HG03442 (cell line): ENCODE data around the gene NEDD9.

Experiments used
- ATAC-seq: cut with Tn5 transposase; IDR thresholded peaks from one replicate; pipeline ENCODE4 v1.9.1; 2021; ENCODE audit warnings: mild to moderate bottlenecking, moderate library complexity; ENCODE audit not compliant: unreplicated experiment

Gene NEDD9

DNA sequence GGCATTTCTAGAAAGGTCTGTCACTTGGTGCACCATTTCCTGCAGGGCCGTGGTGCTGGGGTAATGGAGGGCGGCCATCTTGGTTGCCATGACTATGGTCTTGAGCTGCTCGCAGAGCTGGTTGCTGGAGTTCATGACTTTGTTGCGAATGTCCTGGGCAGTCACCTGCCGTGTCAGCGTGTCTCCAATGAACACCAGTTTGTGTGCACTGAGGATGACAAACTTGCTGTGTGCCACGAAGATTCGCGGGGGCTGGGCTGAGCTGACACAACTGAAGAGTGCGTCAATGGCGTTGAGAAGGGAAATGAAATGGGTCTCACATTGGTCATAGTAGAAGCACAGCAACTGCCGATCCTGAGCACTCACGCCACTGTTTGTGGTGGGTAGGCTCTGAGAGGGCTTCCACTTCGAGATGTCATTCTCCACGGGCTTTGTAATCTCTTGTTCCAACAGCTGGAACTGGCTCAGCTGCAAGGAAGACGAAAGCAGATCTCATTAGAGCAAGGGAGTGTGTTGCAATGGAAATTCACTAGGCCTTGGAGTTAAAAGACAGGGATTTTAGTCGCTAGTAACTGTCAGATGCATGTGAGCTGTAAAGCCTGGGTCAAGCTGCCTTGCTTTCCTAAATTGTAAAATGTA, 47.1 kb downstream of the NEDD9 start:
- ATAC-seq = no peak

DNA sequence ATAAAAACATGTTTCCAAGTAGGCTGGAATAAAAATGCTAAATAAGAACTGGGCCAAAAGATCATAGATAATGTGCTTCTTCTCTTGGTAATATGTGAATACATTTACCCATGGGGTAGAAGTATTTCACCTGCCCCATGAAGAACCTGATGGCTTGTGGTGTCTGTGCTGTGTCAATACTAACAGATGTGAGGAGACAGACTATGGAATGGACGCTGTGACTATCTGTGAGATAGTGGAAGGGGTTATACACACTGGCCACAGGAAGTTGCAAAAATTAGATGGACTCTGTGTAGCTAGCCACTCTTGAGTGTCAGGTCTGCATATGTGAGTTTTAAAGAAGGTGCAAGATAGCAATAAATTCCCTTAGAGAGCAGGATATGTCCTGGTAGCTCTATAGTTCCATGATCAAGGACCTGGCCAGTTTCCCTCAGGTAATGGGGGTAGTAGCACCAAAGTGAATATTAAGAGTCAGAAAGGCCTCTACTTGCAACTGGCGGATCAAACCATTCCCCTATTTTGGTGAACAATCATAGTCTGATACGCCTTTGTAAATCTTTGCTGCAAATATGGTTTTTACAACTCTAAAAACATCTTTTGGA, 48.6 kb downstream of the NEDD9 start:
- no peak for ATAC-seq

- no peak for ATAC-seq
Measured at GRCh38 chr6:11181478-11182136, 50.9 kb downstream of the NEDD9 start.

- no peak for ATAC-seq
Measured at GRCh38 chr6:11179419-11180202, 52.9 kb downstream of the NEDD9 start.

GRCh38 chr6:11179088-11179418, 53.4 kb downstream of the NEDD9 start:
- no peak for ATAC-seq

- no peak for ATAC-seq
Measured at GRCh38 chr6:11177271-11177670, 55.2 kb downstream of the NEDD9 start.

DNA sequence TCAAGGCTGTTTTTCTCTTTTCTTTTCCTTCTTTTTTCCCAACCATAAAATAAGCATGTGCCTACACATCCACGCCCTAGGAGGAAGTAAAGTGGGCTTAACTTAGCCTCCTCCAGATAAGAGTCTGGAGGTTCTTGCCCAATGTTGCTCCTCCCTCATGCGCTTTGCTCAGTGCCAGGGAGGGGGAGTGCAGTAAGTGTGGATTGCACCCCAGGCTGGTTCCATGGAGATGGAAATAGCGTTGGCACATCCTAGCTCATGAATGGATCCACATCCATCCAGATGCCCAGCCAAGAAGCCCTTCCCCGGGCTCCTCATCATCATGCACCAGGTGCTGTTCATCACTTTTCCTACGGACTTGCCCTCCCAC, 58.2 kb downstream of the NEDD9 start:
- no peak for ATAC-seq

DNA sequence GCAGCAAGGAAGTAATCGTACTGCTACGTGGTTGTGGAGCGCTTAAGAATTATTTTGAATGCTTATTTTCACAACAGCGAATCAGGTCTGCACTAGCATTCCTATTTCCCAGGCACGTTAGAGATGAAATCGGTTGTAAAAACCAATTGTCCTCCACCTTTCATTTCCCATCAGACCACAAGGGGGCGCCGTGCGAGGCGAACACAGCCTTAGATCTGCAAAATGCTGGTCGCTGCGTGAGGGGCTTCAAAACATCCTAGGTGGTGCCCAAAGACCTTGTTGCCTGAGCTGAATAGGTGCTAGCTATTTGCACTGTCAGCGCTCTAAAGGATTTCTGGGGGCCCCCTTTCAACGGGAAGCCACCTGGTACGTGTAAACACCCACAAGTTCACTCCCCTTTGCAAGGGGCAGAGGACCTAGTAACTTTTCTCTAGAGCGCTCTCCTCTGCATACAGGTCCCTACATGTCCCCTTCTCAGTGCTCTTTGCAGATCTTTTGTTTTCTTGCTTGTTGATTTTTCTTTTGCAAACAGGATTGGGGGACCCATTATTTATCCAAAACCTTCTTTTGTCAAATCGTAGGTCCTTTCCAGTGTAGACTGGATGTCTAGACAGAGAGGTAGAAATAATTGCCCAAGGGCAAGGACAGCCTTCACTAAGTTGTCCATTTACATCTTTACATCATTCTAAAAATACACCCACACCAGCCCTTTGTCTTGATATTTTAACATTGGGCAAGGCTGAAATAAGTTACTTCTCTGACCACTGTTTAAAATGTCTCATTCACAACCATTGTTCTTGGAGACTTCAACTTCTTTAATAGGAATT, 59.8 kb downstream of the NEDD9 start:
- ATAC-seq = no peak

GRCh38 chr6:11171952-11172351, 60.5 kb downstream of the NEDD9 start:
- no peak for ATAC-seq

- ATAC-seq = no peak
Measured at GRCh38 chr6:11168091-11168635, 64.3 kb downstream of the NEDD9 start.

DNA sequence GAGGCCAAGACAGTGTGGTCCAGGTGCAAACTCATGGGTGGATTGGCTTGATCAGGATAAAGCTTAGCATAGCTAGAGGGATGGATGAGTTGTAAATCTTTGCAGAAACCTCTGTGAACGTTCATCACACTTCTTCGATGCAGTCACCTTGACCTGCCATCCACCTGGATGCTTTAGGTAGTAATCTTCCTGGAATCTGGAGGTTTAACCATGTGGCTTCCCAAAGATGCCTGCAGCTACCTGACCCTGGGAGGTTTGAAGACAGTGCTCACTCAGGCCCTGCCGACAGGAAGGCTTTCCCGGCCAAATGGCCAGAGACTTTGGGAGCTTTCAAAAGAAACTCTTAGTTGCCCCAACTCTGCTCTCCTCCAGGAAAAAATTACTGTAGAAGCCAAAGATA, 65.5 kb downstream of the NEDD9 start:
- no peak for ATAC-seq

GRCh38 chr6:11164717-11165646, 67.5 kb downstream of the NEDD9 start:
- no peak for ATAC-seq

GRCh38 chr6:11163932-11164331, 68.5 kb downstream of the NEDD9 start:
- ATAC-seq = peak; percentile 43

- no peak for ATAC-seq
Measured at GRCh38 chr6:11162262-11162661, 70.2 kb downstream of the NEDD9 start.

GRCh38 chr6:11161031-11161956, 71.2 kb downstream of the NEDD9 start:
- no peak for ATAC-seq

- ATAC-seq = no peak
Measured at GRCh38 chr6:11160199-11160598, 72.3 kb downstream of the NEDD9 start.

DNA sequence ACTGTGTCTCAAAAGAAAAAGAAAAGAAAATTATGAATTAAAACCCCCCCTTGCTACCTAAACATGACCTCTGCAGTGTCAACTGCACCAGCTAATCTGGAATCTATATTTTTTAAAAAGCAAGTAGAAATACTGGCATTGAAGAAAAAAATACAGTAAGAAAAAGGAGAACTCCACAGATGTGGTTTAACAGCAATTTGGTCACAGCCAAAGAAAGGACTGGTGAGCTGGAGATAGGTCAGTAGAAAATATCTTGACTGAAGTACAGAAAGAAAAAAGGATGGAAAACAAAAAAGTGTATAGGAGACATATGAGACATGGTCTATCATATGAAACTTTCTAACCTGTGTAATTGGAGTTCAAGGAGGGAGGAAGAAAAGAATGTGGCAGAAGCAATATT, 76.9 kb downstream of the NEDD9 start:
- ATAC-seq = no peak

- ATAC-seq = no peak
Measured at GRCh38 chr6:11153447-11153846, 79.0 kb downstream of the NEDD9 start.

- ATAC-seq = no peak
Measured at GRCh38 chr6:11152581-11152980, 79.9 kb downstream of the NEDD9 start.
